ENCODE results near the gene ITIH5. TPM values are rescaled to one million over a fixed set of nuclear protein-coding genes. Genes with fewer than 3 reads are reported as not detected.

Gene ITIH5
- total and polyA plus RNA-seq, 2 of the 8 experiments (the other 6 are each of a cell fraction or from before 2014, with no cell fraction given), result 5.8 to 7.6 TPM

DNA sequence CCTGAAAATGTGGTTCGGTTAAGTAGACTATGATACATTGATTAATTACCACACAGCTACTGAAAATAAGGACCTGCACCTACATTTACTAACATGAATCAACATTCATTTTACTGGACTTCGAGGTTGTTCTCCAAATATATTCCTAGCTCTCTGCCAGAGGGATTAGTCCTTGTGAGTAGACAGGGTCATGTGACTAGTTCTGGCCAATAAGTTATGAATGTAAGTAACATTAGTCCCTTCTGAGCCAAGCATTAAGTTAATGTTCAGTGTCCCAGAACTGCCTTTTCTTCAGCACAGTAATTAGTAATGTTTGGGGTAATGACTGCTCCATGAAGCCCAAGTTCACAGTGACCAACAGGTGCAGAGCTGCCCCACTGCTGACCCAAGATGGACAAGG, 9.2 kb downstream of the ITIH5 start:
- no peaks in the 10 kb centered on the region for H3K79me1 ChIP-seq (ENCODE audit: low read depth, low read length)
- H3K9me3 ChIP-seq (ENCODE audit: insufficient read depth in 2 of 2, low read depth in 1 of 2, low read length in 1 of 2), result no peaks in the 10 kb centered on the region; a peak in 1 of 4 replicates
- 89% methylated on average over 2 of the region's 2 CpGs; no CpG with 5 or more reads in 1 of the 2 experiments for WGBS, 2 experiments (ENCODE audit: extremely low coverage in 1 of 2, insufficient coverage in 1 of 2, insufficient read length in 1 of 2, insufficient replicate concordance in 2 of 2, low coverage in 1 of 2, low lambda C conversion rate in 2 of 2, missing lambda C conversion rate in 1 of 2)
- no peak overlapping the region for H2BK12ac ChIP-seq (ENCODE audit: low read depth, low read length)
- H3K23me2 ChIP-seq (ENCODE audit: low read depth, low read length), result no peaks in the 10 kb centered on the region
- ChIA-PET CTCF (ENCODE audit: partially characterized antibody) (interaction anchor here (0.7 kb wide), 1 partner anchor 132 kb away, joined by 3 read pairs; no protein-coding TSS in a partner anchor), POLR2A (ENCODE audit: partially characterized antibody) (no interaction called here)
- H3K27me3 ChIP-seq (replicated peaks in 1 of 4; ENCODE audit: control insufficient read depth in 3 of 4, extremely low read depth in 1 of 4, insufficient read depth in 3 of 4, low read length in 3 of 4), result no peaks in the 10 kb centered on the region
- H2BK120ac ChIP-seq (replicated peaks; ENCODE audit: low read depth, low read length), result no peak overlapping the region
- no peak overlapping the region for H2AK5ac ChIP-seq (ENCODE audit: low read depth, low read length)
- DNase-seq (ENCODE audit: low read depth in 1 of 2, low spot score in 2 of 2) (no peak), FAIRE-seq (no peak)
- H3K36me3 ChIP-seq (ENCODE audit: control insufficient read depth in 2 of 4, insufficient read depth in 4 of 4, low read length in 3 of 4), result no peaks in the 10 kb centered on the region
- no peak overlapping the region for H3K9ac ChIP-seq (replicated peaks in 1 of 4; ENCODE audit: extremely low read depth in 1 of 4, low read depth in 3 of 4, low read length in 3 of 4)
- no peak overlapping the region for H3K23ac ChIP-seq (ENCODE audit: insufficient read length)
- no peak overlapping the region for H2BK15ac ChIP-seq (ENCODE audit: low read length)
- no peak overlapping the region for H4K5ac ChIP-seq (ENCODE audit: insufficient read length, low read depth, low read length)
- no peak overlapping the region for H4K8ac ChIP-seq (ENCODE audit: extremely low read depth, insufficient read depth, low read length)
- H2AFZ ChIP-seq (ENCODE audit: low read length), result no peak overlapping the region
- no peak overlapping the region for H3K14ac ChIP-seq (ENCODE audit: insufficient read length)
- no peak overlapping the region for H4K91ac ChIP-seq (replicated peaks; ENCODE audit: insufficient read length, low read length)
- no peak overlapping the region for H3K4ac ChIP-seq (replicated peaks; ENCODE audit: insufficient read length, low read depth, low read length)
- no peak overlapping the region for H2BK20ac ChIP-seq (ENCODE audit: low read length)
- no peak overlapping the region for H3K27ac ChIP-seq (ENCODE audit: low read depth, low read length)
- H3K4me1 ChIP-seq (replicated peaks in 1 of 4; ENCODE audit: control insufficient read depth in 3 of 4, insufficient read depth in 4 of 4, low read length in 3 of 4), result no peaks in the 10 kb centered on the region
- no peaks in the 10 kb centered on the region for H4K20me1 ChIP-seq (replicated peaks in 1 of 2; ENCODE audit: control insufficient read depth in 1 of 2, insufficient read depth in 2 of 2, low read length in 2 of 2)
- no peak overlapping the region for H3K4me2 ChIP-seq (ENCODE audit: insufficient read depth in 1 of 2, low read depth in 2 of 2, low read length in 2 of 2)
- H3K79me2 ChIP-seq (ENCODE audit: control insufficient read depth in 1 of 2, insufficient read depth in 2 of 2, low read length in 2 of 2), result no peaks in the 10 kb centered on the region
- no peak overlapping the region for H3K18ac ChIP-seq (ENCODE audit: extremely low read depth, low read length)
- no peak overlapping the region for H2BK5ac ChIP-seq (ENCODE audit: low read depth, low read length)
- H3K4me3 ChIP-seq (ENCODE audit: extremely low read depth in 1 of 4, insufficient read depth in 2 of 4, low read depth in 3 of 4, low read length in 4 of 4), result no peak overlapping the region
- TF ChIP-seq RAD21 (IDR thresholded peaks at IDR 0.05 in 1 of 2, conservative IDR thresholded peaks at IDR 0.05 in 1 of 2; ENCODE audit: low read depth in 2 of 2, low read length in 2 of 2) (no peak), CHD2 (IDR thresholded peaks at IDR 0.05; ENCODE audit: low read length) (no peak), ASH2L (IDR thresholded peaks at IDR 0.05; ENCODE audit: low read length) (no peak), SIRT6 (IDR thresholded peaks at IDR 0.05; ENCODE audit: low read length) (no peak), POU5F1 (IDR thresholded peaks at IDR 0.05; ENCODE audit: low read depth, low read length) (no peak), MAFK (IDR thresholded peaks at IDR 0.05; ENCODE audit: low read depth, low read length) (no peak)
- no peak overlapping the region for H3K56ac ChIP-seq (replicated peaks; ENCODE audit: insufficient read length, low read depth, low read length)

Data from H1 (cell line).